Memory B cell (primary cell): ENCODE measurements around the gene DNALI1.

Source experiments
- ATAC-seq: fragments of 150-1000 bp; cut with Tn5 transposase; 2 replicates; pipeline ENCODE4 v1.10.0; 2021; ENCODE audit warnings: low read depth, mild to moderate bottlenecking, moderate library complexity
- DNase-seq, 2 donors: peaks; one replicate each; pipeline ENCODE4 v3.0.0; 2022; ENCODE audit warnings: low spot score in 2 of 2
- H3K27ac Mint-ChIP-seq: one replicate; pipeline ENCODE4 v1.8.0; 2022; ENCODE audit warnings: mild to moderate bottlenecking, moderate library complexity, mixed read lengths
- H3K27me3 Mint-ChIP-seq: one replicate; pipeline ENCODE4 v1.8.0; 2022; ENCODE audit warnings: mixed read lengths
- H3K36me3 Mint-ChIP-seq: one replicate; pipeline ENCODE4 v1.8.0; 2022; ENCODE audit warnings: mild to moderate bottlenecking, mixed read lengths
- H3K4me1 Mint-ChIP-seq: one replicate; pipeline ENCODE4 v1.8.0; 2022; ENCODE audit warnings: mixed read lengths
- H3K4me3 Mint-ChIP-seq: one replicate; pipeline ENCODE4 v1.8.0; 2022; ENCODE audit warnings: mild to moderate bottlenecking, moderate library complexity, mixed read lengths
- H3K9me3 Mint-ChIP-seq: one replicate; pipeline ENCODE4 v1.8.0; 2022; ENCODE audit warnings: mixed read lengths

The DNALI1 gene

DNA sequence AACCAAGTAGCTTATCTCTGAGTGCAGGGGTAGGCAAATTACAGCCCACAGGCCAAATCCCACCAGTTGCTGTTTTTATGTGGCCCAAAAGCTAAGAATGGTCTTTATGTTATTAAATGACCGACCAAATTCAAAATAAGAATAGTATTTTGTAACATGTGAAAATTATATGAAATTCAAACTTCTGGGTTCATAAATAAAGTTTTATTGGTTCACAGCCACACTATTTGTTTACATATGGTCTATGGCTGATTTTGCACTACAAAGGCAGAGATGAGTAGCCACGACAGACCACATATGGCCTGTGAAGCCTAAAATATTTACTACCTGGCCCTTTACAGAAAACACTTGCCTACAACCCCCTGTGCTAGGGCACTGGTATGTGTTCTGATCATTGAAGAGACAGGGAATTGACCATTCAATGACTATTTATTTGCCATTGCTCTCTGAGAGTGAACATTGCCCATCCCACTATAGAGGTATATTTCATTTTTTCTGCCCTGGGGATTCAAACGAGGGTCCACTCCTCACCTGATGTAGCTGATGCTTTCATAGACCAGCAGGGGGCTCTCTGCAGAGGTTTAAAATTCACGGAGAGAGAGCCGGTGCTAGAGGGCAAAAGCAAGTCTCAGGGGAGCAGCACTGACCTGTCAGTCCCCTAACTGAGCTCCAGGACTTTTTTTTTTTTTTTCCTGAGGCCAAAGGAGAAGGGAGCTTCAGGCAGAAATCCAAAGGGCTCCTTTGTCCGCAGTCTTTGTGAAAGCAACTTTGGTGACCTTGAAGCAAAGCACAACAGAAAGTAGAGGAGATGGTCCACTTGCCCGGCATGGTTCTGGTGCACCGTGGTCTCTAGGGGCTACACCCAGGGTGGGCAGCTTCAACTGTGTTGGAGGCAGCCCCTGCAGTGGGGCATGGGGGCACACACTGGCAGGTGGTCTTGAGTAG, 46.3 kb downstream of the DNALI1 start:
- Mint-ChIP-seq H3K27me3 (peaks cover 6% of the 10 kb centered on the region), H3K27ac (no peak overlapping the region), H3K36me3 (no peaks in the 10 kb centered on the region), H3K4me1 (peaks cover 2% of the 10 kb centered on the region), H3K4me3 (no peak overlapping the region), H3K9me3 (no peaks in the 10 kb centered on the region)
- DNase-seq (peak; percentile 19 to 32), ATAC-seq (peak; percentile 74)

DNA sequence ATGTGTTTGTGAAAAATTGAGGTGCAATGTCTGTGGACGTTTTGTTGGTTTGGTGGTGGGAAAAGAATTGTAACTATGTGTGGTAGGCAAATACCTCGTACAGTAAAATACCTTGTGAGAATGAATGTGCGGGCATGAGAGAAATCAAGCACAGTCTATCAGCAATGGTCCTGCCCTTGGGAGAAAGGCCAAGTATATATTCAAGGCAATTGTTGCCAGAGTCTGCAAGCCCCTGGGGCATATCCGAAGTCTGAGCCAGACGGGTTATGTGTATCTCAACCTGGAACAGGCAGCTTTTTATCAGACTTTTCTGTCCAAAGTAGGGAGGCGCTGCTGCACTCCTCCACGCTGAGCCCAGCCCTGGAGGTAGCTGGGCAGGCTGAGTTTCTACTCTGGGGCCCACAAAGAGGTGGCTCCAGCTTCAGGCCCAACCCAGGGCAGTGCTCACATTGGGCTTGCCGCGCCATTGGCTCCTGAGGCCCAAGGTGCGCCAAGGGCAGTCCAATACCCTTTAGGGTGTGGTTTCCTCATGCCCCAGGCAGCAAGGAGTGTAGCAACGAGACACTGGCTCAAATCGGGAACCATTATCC, 48.4 kb downstream of the DNALI1 start:
- no peak for DNase-seq
- Mint-ChIP-seq H3K27me3 (peaks cover 6% of the 10 kb centered on the region), H3K27ac (no peak overlapping the region), H3K36me3 (no peaks in the 10 kb centered on the region), H3K4me1 (peaks cover 2% of the 10 kb centered on the region), H3K9me3 (no peaks in the 10 kb centered on the region), H3K4me3 (no peak overlapping the region)
- ATAC-seq, result no peak

DNA sequence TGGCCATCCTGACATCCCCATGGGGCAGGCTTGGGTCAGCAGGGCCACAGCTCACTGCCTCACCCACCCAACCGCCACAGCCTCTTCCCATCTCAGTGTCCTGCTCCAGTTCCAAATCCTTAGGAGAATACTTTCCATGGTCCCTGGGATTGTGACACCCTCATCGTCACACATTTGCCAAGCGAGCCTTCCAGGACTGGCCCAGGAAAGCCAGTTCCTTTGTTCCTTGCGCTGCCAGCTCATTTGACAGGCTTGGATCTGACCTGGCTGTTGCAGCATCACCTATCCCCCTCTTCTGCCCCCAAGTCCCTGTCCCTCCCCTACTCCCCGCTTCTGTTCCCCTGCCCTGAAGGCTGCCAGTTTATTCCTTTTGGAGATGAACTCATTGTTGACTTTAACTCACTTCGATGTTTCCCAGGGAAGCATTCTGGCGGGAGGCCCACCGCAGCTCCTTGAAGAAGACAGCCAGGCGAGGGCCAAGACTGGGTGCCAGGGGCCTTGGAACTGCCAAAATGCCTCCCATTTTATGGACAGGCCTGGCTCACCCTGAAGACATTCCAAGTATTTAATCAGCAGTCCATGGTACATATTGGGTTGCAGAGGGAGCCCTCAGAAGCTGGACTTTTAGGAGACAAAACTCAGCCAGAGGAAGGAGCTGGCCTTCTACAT, 49.2 kb downstream of the DNALI1 start:
- DNase-seq, result no peak
- Mint-ChIP-seq H3K4me1 (peaks cover 2% of the 10 kb centered on the region), H3K36me3 (no peaks in the 10 kb centered on the region), H3K27me3 (peaks cover 6% of the 10 kb centered on the region), H3K4me3 (no peak overlapping the region), H3K27ac (no peak overlapping the region), H3K9me3 (no peaks in the 10 kb centered on the region)
- ATAC-seq, result no peak

DNA sequence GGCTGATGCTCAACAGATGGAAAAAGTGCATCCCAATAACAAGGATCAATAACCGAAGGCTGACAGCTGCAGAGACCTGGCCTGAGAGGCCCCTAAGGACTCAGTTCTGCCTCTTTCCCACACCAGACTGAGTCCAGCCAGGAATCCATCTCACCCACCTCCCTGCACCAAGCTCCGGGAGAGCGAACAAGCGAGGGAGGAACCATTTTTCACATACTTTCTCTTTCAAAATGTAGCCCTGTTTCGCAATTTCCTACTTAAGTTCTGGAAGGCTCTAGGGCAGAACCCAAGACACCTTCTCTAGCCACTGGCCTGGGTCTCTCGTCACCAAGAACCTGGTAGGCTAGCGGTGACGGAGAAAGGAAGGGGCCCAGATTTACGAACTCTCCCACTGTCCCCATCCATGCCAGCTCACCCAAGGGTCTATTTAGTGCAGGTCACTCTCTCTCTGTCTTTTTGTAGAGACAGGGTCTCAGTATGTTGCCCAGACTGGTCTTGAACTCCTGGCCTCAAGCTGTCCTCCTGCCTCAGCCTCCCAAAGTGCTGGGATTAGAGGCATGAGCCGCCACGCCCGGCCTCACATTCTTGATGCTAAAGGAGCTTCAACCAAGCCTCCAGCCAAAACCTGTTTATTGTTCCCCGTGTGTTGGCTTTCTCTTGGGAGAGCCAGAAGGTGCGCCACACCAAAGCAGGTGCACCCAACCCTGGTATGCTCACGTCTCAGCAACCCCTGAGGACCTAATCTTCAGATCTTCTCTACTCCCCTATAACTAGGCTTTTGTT, 49.9 kb downstream of the DNALI1 start:
- ATAC-seq, result no peak
- DNase-seq, result no peak
- Mint-ChIP-seq H3K9me3 (no peaks in the 10 kb centered on the region), H3K27me3 (peaks cover 6% of the 10 kb centered on the region), H3K27ac (no peak overlapping the region), H3K4me1 (peaks cover 2% of the 10 kb centered on the region), H3K36me3 (no peaks in the 10 kb centered on the region), H3K4me3 (no peak overlapping the region)

DNA sequence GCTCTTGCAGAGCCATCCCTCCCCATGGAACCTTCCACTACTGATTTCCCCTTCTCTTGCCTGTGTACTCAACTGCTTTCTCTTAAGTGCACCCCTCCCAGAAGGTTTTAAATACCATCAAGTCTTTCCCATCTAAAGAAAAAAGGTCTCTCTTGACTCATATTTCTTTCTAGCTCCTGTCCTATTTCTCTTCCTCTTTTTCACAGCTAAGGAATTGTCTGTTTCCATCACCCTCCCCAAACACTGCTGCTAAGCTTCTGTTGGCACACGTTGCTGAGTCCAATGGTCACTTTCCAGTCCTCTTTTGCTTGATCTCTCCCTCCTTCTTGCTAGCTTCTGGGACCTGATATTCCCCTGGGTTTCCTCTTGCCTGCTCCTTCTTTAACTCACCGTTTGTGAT, 52.3 kb downstream of the DNALI1 start:
- H3K4me1 Mint-ChIP-seq, result no peaks in the 10 kb centered on the region
- H3K4me3 Mint-ChIP-seq, result no peak overlapping the region
- no peak for ATAC-seq
- no peak for DNase-seq
- H3K27me3 Mint-ChIP-seq, result peaks cover 8% of the 10 kb centered on the region
- H3K36me3 Mint-ChIP-seq, result no peaks in the 10 kb centered on the region
- no peak overlapping the region for H3K27ac Mint-ChIP-seq
- no peaks in the 10 kb centered on the region for H3K9me3 Mint-ChIP-seq

DNA sequence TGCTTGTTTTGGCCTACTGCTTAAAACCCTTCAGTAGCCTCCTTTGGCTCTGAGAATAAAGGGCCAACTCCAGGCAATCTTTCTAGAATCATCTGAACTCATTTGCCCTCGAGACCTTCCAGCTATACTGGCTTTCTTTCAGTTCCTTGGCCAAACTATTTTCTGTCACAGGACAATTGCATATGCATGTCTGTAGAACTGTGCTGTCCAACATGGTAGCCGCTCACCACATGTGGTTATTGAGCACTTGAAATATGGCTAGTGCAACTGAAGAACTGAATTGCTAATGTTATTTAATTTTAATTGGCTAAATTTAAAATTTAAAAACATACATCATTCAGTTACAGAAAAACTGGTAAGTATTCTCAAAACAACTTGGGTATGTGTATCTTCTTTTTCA, 53.3 kb downstream of the DNALI1 start:
- ATAC-seq (no peak), DNase-seq (no peak)
- H3K27me3 Mint-ChIP-seq, result peaks cover 3% of the 10 kb centered on the region
- H3K4me3 Mint-ChIP-seq, result no peak overlapping the region
- H3K27ac Mint-ChIP-seq, result no peak overlapping the region
- H3K9me3 Mint-ChIP-seq, result no peaks in the 10 kb centered on the region
- no peaks in the 10 kb centered on the region for H3K36me3 Mint-ChIP-seq
- H3K4me1 Mint-ChIP-seq, result no peaks in the 10 kb centered on the region

DNA sequence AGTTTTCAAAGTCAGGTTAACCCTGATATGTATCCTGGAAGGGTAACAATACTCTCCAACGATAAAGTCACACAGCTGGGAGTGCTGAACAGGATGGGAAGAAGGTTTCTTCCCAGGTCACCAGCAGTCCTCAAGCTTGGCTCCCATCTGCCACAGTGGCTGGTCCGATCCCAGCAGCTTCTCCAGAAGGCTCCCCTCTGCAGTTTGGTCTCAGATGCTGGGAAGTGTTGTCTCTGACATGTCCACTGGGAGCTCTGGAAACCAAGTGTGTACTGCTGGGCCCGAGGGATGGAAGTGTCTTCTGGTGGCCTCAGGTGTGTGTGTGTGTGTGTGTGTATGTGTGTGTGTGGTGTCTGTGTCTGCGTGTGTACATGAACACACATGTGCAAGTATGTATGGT, 55.4 kb downstream of the DNALI1 start:
- no peaks in the 10 kb centered on the region for H3K9me3 Mint-ChIP-seq
- DNase-seq, result no peak
- H3K4me1 Mint-ChIP-seq, result no peaks in the 10 kb centered on the region
- H3K27me3 Mint-ChIP-seq, result peaks cover 14% of the 10 kb centered on the region
- no peak overlapping the region for H3K4me3 Mint-ChIP-seq
- no peak overlapping the region for H3K27ac Mint-ChIP-seq
- ATAC-seq, result no peak
- H3K36me3 Mint-ChIP-seq, result no peaks in the 10 kb centered on the region

DNA sequence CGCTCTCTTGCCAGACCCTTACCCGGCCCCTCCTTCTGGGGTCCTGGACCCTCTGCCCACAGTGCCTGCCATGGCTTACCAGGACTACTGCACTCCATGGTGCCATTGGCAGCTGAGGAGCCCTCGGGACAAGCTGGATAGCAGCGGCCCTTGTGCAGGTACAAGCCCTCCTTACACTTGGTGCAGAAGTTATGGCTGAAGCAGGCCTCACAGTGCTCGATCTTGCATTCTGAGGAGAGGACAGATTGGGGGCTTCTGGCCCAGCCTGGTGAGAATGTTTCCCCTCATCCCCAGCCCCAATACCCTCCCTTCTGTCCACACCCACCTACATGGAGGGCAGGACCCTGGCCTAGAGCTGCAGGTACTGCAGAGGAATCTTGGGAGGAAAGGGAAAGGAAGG, 57.4 kb downstream of the DNALI1 start:
- ATAC-seq (no peak), DNase-seq (no peak)
- peaks cover 24% of the 10 kb centered on the region for H3K27me3 Mint-ChIP-seq

DNA sequence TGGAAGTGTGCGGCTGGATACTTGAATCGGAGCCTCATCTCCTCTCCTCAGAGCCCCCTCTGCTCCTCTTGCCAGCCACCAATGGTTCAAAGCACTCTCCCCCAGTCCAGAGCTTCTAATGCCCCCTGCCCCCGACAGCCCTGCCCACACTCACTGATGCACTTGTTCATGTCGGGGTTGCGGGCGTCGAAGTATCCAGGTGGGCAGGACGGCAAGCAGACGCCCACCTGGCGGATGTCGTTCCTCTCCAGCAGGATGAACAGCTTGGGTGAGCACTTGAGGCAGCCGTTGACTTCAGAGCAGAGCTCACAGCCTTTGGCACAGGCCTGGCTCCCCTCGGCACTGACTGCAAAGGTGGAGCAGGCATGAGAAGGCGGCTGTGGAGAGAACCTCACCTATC, 59.6 kb downstream of the DNALI1 start:
- no peak overlapping the region for H3K27ac Mint-ChIP-seq

More for the DNA sequence above, 57.4 kb downstream of the DNALI1 start:
- H3K9me3 Mint-ChIP-seq, result no peaks in the 10 kb centered on the region
- no peaks in the 10 kb centered on the region for H3K4me1 Mint-ChIP-seq
- no peak overlapping the region for H3K27ac Mint-ChIP-seq
- H3K36me3 Mint-ChIP-seq, result no peaks in the 10 kb centered on the region
- no peak overlapping the region for H3K4me3 Mint-ChIP-seq

More for the DNA sequence above, 59.6 kb downstream of the DNALI1 start:
- no peak overlapping the region for H3K4me3 Mint-ChIP-seq
- H3K4me1 Mint-ChIP-seq, result no peaks in the 10 kb centered on the region
- ATAC-seq (no peak), DNase-seq (no peak)
- no peaks in the 10 kb centered on the region for H3K36me3 Mint-ChIP-seq
- no peaks in the 10 kb centered on the region for H3K9me3 Mint-ChIP-seq
- peaks cover 29% of the 10 kb centered on the region for H3K27me3 Mint-ChIP-seq
